NCI-H2196 (cell line): Measurements from ENCODE around the gene SLC13A3.

Experiments used
- DNase-seq: peaks from one replicate; lab custom pipeline; 2025; ENCODE audit not compliant: unreplicated experiment; lab: John Stamatoyannopoulos, UW

Gene SLC13A3

DNA sequence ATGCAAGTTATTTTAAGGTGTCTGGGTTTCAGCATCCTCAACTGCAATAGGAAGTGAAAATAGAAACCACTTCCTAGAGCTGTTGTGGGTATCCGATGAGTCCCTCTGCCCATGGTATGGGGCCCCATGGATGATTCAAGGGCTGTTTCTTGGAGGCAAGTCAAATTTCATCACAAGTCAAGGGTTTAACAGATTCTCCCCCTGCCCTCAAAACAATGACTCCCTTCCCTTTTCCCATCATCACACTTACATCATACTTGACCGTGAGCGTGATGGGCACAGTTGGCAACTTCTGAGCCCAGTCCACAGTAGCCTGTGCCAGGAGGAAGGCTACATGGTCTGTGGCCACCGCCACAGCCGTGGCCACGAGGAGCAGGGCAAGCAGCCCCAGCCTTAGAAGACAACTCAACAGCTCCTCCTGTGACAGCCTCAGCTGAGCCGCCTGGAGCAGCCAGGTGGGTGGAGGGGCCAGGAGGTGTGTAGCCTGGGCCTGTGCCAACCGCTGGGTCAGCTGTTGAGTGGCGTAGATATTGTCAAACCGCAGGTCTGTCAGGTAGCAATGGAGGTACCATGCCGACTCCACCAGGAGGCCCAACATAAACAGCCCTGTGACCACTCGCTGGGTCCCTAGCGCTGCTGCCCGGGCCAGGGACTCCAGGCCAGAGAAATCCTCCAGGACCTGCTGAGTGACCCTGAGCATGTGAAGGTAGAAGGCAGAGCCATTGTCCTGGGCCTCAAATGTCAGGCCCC, 106.0 kb downstream of the SLC13A3 start:
- no peak for DNase-seq

DNA sequence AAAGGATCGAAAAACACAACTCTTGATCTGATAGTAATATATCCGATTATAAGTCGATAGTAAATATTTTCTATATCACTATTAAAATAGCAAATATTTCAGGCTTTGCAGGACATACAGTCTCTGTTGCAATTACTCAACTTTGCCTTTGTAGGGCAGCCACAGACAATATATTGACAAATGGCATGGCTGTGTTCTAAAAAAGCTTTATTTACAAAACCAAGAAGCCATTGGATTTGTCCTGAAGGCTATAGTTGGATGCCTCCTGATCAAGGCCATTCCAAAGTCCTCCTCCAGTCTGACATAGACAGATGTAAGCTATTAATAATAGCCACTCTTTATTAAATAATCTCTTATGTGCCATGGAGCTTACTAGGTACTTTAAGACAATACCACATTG, 106.7 kb downstream of the SLC13A3 start:
- DNase-seq = no peak

DNA sequence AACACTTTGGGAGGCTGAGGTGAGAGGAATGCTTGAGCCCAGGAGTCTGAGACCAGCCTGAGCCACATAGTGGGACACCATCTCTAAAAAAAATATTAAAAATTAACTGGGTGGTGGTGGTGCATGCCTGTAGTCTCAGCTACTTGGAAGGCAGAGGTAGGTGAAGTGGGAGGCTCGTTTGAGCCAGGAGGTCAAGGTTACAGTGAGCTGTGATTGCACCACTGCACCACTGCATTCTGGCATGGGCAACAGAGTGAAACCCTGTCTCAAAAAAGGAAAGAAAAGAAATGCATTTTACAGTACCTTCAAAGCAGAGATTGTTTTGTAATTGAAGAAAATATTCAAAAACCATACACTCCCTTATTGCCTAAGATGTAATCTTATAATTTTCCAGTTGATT, 107.3 kb downstream of the SLC13A3 start:
- DNase-seq = no peak

DNA sequence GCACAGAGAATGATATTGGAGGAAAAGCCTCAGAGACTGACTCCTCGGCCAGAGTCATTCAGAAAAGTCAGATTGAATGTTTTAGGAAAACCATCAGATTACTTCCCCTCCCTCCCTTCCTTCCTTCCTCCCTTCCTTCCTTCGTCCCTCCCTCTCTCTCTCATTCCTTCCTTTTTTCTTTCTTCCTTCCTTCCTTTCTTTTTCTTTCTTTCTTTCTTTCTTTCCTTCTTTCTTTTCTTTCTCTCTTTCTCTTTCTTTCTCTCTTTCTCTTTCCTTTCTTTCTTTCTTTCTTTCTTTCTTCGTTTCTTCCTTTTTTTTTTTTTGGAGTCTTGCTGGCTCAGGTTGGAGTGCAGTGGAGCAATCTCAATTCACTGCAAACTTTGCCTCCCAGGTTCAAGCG, 108.2 kb downstream of the SLC13A3 start:
- no peak for DNase-seq

DNA sequence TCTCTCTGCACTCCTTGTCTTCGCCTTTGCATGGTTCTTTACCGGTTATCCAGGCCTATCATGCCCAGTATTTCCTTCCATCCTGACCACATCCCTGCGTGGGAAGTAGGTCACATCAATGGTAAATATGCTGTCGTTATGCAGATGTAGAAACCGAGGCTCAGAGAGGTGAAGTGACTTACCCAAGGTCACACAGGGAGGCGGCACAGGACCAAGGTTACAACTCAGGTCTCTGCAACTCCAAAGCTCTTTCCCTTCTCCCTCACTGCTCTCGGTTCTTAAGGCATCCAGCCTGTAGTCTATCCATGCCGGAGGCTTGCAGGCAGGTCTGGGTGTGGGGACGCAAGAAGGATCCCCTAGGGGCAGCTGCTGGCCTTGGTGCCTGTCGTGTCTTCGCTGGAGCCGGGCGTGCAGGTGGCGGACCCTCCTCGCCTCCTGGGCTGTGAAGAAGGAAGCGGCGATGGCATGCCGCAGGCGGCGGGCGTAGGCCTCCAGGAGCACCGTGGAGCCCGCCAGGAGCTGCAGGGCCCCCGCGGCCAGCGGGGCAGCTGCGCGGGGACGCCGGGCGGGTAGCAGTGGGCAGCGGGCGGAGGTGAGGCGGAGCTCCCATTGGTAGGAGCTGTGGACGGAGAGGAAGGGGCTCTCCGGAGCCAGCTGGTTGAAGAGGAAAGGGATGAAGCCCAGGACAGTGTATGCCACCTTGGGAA, 109.9 kb downstream of the SLC13A3 start:
- DNase-seq = no peak

DNA sequence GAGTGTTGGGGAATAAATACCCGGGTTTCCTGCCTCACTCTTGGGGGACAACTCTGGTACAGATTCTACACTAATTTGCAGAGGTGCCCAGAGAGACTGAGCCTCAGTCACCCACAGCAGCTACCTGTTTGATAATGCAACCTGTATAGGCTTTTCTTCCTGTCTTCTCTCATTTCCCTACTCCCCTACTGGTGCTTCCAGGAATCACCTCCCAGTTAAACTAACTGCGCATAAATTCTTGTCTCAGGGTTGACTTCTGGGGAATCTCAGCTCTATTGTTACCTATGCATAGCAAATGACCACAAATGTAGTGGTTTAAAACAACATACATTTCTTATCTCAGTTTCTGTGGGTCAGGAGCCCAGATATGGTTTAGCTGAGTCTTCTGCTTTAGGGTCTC, 112.1 kb downstream of the SLC13A3 start:
- no peak for DNase-seq

DNA sequence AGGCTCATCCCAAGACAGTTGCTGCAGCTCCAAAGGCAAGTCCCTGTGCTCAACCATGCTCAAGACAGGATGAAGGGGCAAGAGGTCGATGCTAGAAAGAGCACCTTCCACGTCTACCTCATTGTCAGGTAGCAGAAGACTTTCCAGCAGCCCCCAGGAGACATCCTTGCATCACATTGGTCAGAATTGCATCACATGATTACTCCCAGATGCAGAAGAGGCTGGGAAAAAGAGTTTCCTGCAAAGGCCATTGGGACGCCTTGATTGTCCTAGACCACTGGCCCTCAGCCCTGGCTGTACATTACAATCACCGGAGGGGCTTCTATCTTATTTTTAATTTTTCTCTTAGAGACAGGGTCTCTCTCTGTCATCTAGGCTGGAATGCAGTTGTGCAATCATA, 120.6 kb downstream of the SLC13A3 start:
- no peak for DNase-seq

DNA sequence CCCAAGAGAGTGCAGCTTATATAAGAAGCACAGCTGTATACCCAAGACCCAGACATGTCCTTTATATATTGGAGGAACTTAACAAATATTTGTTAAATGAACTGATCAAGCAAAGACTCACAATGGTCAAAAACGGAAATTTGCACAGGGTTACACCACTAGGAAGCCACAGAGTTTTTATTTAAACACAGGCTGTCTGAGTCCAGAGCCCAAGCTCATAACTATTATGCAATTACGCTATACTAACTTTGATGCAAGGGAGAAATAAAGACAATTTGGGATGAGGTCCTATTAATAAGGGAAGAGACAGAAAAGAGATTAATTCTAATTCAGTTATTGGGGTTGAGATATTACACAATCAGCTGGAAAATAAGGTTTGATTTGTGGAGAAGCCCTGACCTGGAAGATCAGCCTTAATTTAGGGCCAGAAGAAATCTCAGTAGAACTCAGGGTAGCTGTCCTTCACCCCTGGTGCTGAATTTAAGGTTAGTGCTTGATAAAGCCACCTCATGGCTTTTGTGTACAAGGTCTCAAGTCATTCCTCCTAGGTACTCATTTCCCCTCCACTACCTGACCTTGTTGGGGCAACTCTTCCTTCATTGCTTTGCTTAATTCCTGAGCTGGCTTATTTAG, 127.4 kb downstream of the SLC13A3 start:
- no peak for DNase-seq

DNA sequence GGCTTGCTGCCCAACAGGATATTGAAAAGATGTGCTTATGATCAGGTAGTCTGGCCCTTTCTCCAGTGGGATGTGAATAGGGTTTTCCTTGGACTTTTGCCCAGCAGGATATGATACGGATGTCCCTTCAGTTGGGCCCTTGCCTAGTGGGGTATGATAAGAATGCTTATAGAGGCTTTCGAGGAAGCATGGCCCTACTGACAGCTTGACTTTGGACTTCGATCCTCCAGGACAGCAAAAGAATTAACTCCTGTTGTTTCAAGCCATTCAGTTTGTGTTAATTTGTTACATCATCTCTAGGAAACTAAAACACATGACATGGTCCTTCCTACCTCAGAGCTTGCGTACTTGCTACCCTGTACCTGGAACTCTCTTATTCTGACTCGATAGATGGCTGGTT, 128.2 kb downstream of the SLC13A3 start:
- no peak for DNase-seq

DNA sequence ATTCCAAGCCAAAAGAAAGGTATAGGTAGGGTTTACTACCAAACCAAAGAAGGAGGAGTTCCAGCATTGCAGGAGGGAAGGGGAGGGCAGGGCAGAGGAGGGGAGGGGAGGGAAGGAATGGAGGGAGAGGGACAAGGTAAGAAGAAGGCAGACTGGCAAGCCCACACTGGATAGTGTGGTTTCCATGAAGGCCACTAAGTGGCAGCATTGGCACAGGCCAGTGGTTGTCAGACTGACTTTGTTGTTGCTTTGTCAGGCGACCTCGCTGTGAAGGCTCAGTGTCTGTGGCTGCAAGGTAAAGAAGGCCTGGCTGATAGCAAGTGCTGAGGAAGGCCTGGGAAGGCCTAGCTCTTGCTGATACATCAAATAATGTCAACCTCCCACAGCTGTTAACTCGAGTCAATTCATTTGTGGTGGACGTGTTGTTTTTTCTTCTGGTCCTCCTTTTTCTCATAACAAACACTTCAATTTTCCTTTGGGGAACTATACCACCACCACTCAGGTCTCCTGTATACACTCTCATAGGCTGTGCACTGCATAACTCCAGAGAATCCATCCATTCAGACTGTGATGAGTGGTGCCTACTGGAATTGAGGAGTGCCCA, 130.2 kb downstream of the SLC13A3 start:
- DNase-seq = peak; percentile 66

DNA sequence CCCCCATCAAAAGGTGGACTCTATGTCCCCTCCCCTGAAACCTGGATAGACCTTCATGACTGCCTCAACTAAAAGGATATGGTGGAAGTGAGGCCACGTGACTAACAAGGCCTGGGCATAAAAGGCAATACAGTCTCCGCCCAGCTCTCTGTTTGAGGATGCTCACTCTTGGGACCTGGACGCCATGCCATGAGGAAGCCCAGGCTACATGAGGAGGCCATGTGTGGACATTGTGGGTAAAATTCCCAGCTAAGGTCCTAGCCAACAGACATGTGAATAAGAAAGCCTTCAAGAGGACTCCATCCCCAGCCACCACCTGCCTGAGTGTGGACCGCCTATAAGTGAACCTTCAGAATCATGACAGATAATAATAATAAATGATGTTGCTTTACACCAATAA, 130.7 kb downstream of the SLC13A3 start:
- DNase-seq = no peak

DNA sequence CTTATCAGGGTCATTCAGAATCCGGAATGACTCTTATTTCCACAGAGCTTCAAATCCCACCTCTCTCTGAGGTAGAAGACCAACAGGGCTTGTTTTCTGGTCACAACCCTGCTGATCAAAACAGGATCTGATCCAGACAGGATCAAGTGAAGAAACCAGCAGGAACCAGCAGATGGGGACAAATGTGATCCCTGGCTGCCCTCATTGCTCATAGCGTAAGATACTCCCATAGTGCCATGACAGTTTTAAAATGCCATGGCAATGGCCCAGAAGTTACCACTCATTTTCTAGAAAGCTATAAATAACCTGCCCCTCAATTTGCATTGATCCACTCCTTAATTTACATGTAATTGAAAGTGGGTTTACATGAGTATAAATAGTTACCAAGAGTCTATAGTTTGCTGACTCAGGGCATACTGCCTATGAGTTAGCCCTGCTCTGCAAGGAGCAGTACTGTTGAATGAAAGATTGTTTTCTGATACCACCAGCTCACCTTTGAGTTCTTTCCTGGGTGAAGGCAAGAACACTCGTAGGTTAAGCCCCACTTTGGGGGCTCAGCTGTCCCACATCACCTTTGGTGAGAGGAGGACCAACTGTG, 131.7 kb downstream of the SLC13A3 start:
- no peak for DNase-seq

DNA sequence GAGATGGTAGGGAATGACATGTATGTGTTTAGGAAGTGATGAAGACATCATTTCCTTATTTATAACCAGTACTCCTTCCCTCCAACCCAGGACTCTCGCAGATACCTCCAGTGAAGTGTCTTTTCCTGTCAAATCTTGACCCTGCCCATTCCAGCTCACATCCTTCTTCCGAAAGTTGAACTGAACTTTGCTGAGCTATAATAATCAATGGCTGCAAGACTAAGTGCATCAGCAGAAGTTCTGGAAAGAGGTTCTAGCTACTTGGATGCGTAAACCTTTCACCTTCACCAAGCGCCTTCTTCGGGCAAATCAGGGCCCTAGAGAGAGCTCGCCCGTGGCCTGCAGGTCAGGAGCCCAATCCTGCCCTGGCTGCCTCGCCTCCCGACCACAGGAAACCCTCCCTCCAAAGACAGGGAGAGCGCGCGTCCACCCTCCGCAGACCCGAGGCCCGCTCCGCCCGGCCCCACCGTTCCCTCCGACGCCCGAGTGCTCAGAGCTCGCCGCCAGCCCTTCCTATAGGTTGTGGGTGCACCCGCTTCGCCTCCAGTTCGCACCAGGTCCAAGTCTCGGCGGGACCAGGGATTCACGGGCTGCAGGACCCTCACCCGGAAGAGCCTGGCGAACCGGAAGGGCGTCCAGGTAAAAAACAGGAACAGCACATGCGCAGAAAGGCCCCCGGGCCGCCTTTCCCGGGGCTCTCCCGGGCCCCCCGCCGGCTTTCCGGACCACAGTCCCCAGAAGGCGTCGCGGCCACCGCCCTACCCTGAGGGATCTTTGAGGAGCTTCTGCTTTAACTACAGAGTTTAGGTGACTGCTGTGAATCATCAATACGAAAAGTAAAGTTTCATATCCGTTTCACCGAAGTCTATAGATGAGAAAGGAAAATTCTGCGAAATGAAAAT, 138.1 kb downstream of the SLC13A3 start, which contains the start of gene ZNF334:
Gene ZNF334, minus strand, starts transcription at position 617 of the 902 bp plus-strand sequence. CDS start 1,457 bp downstream, outside the sequence.
- peak; percentile 80 for DNase-seq

DNA sequence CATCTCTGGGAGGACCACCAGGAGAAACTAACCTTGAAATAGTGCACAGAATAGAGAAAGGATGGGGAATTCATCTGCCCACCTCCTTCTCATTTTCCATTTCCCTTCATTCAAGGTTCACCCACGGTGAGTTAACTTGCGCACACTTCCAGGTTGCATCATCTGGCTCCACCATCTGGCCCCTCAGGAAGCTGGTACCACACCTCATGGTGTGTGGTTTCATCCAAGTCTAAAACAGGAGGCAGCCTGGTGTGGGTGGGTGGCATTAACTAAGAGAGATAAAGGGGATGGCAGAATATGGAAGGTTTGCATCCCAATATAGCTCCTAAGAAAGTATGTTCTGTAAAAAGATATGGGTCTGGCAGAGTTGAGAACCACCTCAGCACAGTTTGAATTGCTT, 141.7 kb downstream of the SLC13A3 start:
- no peak for DNase-seq
